A204.1 (cell line): ENCODE data around the gene COMMD7.

Experiments
- FAIRE-seq: peaks from 2 replicates; lab custom pipeline; 2012; peaks lifted over from hg19 to GRCh38; lab: Jason Lieb, UNC

Gene COMMD7

GRCh38 chr20:32675223-32675975 lies 67.9 kb downstream of the COMMD7 start:
- no peak for FAIRE-seq

- no peak for FAIRE-seq
Measured at GRCh38 chr20:32674362-32674789, 68.9 kb downstream of the COMMD7 start.

- no peak for FAIRE-seq
Measured at GRCh38 chr20:32672982-32673851, 70.0 kb downstream of the COMMD7 start.

- FAIRE-seq = no peak
Measured at GRCh38 chr20:32672394-32672981, 70.8 kb downstream of the COMMD7 start.

- no peak for FAIRE-seq
Measured at GRCh38 chr20:32670773-32671455, 72.4 kb downstream of the COMMD7 start.

GRCh38 chr20:32667027-32667426 lies 76.2 kb downstream of the COMMD7 start:
- no peak for FAIRE-seq

GRCh38 chr20:32664678-32665159 lies 78.5 kb downstream of the COMMD7 start:
- no peak for FAIRE-seq

- FAIRE-seq = no peak
Measured at GRCh38 chr20:32664012-32664677, 79.1 kb downstream of the COMMD7 start.

- FAIRE-seq = no peak
Measured at GRCh38 chr20:32663335-32664011, 79.8 kb downstream of the COMMD7 start.

- no peak for FAIRE-seq
Measured at GRCh38 chr20:32661820-32662528, 81.3 kb downstream of the COMMD7 start.

GRCh38 chr20:32660661-32661060 lies 82.6 kb downstream of the COMMD7 start:
- FAIRE-seq = no peak

GRCh38 chr20:32656827-32657226 lies 86.4 kb downstream of the COMMD7 start:
- no peak for FAIRE-seq

- FAIRE-seq = no peak
Measured at GRCh38 chr20:32655903-32656512, 87.3 kb downstream of the COMMD7 start.

- no peak for FAIRE-seq
Measured at GRCh38 chr20:32652739-32653526, 90.3 kb downstream of the COMMD7 start.
